ENCODE data around the gene ENHO.

DNA sequence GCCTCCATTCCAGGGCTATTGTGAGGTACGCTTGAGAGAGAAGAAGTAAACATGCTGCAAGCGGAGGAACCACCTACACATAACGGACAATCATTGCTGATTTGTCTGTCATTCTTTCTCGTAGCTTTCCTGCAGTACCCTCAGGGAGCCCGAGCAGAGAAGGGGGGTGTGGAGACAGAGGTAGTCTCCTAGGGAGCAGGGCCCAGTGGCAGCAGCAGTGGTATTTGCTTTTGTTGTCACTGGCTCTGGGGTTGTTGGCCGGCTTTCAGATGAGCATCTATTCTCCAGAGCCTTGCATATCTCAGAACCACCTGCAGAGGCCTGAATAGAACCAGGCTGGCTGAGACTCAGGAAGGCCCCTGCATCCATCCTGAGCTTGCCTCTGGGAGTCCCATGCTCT, 19.9 kb downstream of the ENHO start:
- TF ChIP-seq, protein P1, sequence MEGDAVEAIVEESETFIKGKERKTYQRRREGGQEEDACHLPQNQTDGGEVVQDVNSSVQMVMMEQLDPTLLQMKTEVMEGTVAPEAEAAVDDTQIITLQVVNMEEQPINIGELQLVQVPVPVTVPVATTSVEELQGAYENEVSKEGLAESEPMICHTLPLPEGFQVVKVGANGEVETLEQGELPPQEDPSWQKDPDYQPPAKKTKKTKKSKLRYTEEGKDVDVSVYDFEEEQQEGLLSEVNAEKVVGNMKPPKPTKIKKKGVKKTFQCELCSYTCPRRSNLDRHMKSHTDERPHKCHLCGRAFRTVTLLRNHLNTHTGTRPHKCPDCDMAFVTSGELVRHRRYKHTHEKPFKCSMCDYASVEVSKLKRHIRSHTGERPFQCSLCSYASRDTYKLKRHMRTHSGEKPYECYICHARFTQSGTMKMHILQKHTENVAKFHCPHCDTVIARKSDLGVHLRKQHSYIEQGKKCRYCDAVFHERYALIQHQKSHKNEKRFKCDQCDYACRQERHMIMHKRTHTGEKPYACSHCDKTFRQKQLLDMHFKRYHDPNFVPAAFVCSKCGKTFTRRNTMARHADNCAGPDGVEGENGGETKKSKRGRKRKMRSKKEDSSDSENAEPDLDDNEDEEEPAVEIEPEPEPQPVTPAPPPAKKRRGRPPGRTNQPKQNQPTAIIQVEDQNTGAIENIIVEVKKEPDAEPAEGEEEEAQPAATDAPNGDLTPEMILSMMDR (IDR thresholded peaks at IDR 0.05): no peak
- no peak for TF ChIP-seq EZH2 (IDR thresholded peaks at IDR 0.05; ENCODE audit: borderline replicate concordance, insufficient read depth, low read depth, low read length, poor library complexity, severe bottlenecking)

All from B cell (primary cell).